Lower leg skin (tissue), 3 donors: ENCODE results near the gene ALPL.

Source experiments
- POLR2A ChIP-seq, 2 donors: fragments of 450-650 bp; IDR thresholded peaks; one replicate each; pipeline ENCODE4 v1.6.1; 2016 to 2017; ENCODE audit warnings: antibody characterized with exemption in 2 of 2, mild to moderate bottlenecking in 1 of 2, moderate library complexity in 1 of 2
- TF ChIP-seq, protein P1 (sequence below), 3 donors: fragments of 450-650 bp; IDR thresholded peaks; one replicate each; pipeline ENCODE4 v1.5.1; 2016; ENCODE audit warnings: antibody characterized with exemption in 3 of 3, mild to moderate bottlenecking in 3 of 3, moderate library complexity in 2 of 3

- no peak for TF ChIP-seq POLR2A (IDR thresholded peaks at IDR 0.05)
- TF ChIP-seq, protein P1, sequence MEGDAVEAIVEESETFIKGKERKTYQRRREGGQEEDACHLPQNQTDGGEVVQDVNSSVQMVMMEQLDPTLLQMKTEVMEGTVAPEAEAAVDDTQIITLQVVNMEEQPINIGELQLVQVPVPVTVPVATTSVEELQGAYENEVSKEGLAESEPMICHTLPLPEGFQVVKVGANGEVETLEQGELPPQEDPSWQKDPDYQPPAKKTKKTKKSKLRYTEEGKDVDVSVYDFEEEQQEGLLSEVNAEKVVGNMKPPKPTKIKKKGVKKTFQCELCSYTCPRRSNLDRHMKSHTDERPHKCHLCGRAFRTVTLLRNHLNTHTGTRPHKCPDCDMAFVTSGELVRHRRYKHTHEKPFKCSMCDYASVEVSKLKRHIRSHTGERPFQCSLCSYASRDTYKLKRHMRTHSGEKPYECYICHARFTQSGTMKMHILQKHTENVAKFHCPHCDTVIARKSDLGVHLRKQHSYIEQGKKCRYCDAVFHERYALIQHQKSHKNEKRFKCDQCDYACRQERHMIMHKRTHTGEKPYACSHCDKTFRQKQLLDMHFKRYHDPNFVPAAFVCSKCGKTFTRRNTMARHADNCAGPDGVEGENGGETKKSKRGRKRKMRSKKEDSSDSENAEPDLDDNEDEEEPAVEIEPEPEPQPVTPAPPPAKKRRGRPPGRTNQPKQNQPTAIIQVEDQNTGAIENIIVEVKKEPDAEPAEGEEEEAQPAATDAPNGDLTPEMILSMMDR (IDR thresholded peaks at IDR 0.05): no peak
Measured at GRCh38 chr1:21620496-21620895, 111.3 kb downstream of the ALPL start.
